GM23248 (cell line): ENCODE data around the gene POLR2F. TPM values are rescaled to one million over a fixed set of nuclear protein-coding genes. Genes with fewer than 3 reads are reported as not detected.

ENCODE experiments used
- DNase-seq: peaks from one replicate; pipeline ENCODE4 v3.0.0-alpha.2; 2015
- H2AFZ ChIP-seq: fragments of 200-600 bp; sonication (generic); 2 replicates; pipeline ENCODE4 v1.6.1; 2016; ENCODE audit warnings: antibody characterized with exemption
- H3F3A ChIP-seq: fragments of 200-600 bp; sonication (generic); 2 replicates; pipeline ENCODE4 v1.6.1; 2016; ENCODE audit warnings: mild to moderate bottlenecking, antibody characterized with exemption, mixed run types; ENCODE audit not compliant: insufficient read depth
- H3K27ac ChIP-seq: fragments of 200-600 bp; sonication (generic); 2 replicates; pipeline ENCODE4 v1.5.1; 2016; ENCODE audit warnings: mild to moderate bottlenecking
- H3K27me3 ChIP-seq: fragments of 200-600 bp; sonication (generic); replicated peaks from 2 replicates; pipeline ENCODE4 v1.6.1; 2016; ENCODE audit warnings: mild to moderate bottlenecking; ENCODE audit not compliant: insufficient read depth
- H3K36me3 ChIP-seq: fragments of 200-600 bp; sonication (generic); 2 replicates; pipeline ENCODE4 v1.6.1; 2016; ENCODE audit warnings: low read depth, mild to moderate bottlenecking
- H3K4me1 ChIP-seq: fragments of 200-600 bp; sonication (generic); 2 replicates; pipeline ENCODE4 v1.6.1; 2016; ENCODE audit warnings: mild to moderate bottlenecking; ENCODE audit not compliant: insufficient read depth
- H3K4me2 ChIP-seq: fragments of 200-600 bp; sonication (generic); one replicate; pipeline ENCODE4 v1.6.1; 2016; ENCODE audit warnings: mild to moderate bottlenecking; ENCODE audit not compliant: unreplicated experiment
- H3K4me3 ChIP-seq: fragments of 200-600 bp; sonication (generic); 2 replicates; pipeline ENCODE4 v1.5.1; 2016; ENCODE audit warnings: mild to moderate bottlenecking
- H3K79me2 ChIP-seq: fragments of 200-600 bp; sonication (generic); 2 replicates; pipeline ENCODE4 v1.6.1; 2016; ENCODE audit warnings: mild to moderate bottlenecking; ENCODE audit not compliant: insufficient read depth
- H3K9ac ChIP-seq: fragments of 200-600 bp; sonication (generic); 2 replicates; pipeline ENCODE4 v1.6.1; 2016; ENCODE audit warnings: mild to moderate bottlenecking
- H3K9me2 ChIP-seq: fragments of 200-600 bp; sonication (generic); 2 replicates; pipeline ENCODE4 v1.6.1; 2016; ENCODE audit warnings: mixed run types, mild to moderate bottlenecking, moderate library complexity; ENCODE audit not compliant: insufficient read depth
- H3K9me3 ChIP-seq: fragments of 200-600 bp; sonication (generic); one replicate; pipeline ENCODE4 v1.6.1; 2017; ENCODE audit warnings: low read depth
- H4K20me1 ChIP-seq: fragments of 200-600 bp; sonication (generic); 2 replicates; pipeline ENCODE4 v1.6.0; 2016; ENCODE audit not compliant: insufficient read depth
- EZH2 ChIP-seq: fragments of 200-600 bp; sonication (generic); IDR thresholded peaks from 2 replicates; pipeline ENCODE4 v1.6.1; 2018; ENCODE audit warnings: antibody characterized with exemption, mild to moderate bottlenecking; ENCODE audit not compliant: insufficient read depth, poor library complexity, severe bottlenecking
- EZH2phosphoT487 ChIP-seq: fragments of 200-600 bp; sonication (generic); IDR thresholded peaks from 2 replicates; pipeline ENCODE4 v1.6.1; 2018; ENCODE audit warnings: antibody characterized with exemption, moderate library complexity, mild to moderate bottlenecking, low read depth; ENCODE audit not compliant: insufficient read depth
- WGBS, 2 experiments: methylation state at CpG; one replicate each; pipeline ENCODE4 v1.1.6; 2015 to 2017; ENCODE audit warnings: low lambda C conversion rate in 2 of 2, low coverage in 1 of 2; ENCODE audit errors: missing lambda C conversion rate in 2 of 2; 5-methylcytosine and 5-hydroxymethylcytosine counted together
- in situ Hi-C: fragments of 300-500 bp; cut with MboI; formaldehyde crosslinking; loops from 2 replicates; pipeline ENCODE4 v1.15.0; 2020
- polyA plus RNA-seq: library from polyadenylated mRNA; unstranded; fragments of >200 nt; fragmentation: Nextera tagmentation; extraction: Ambion mirVana; gene quantifications from 2 replicates; pipeline ENCODE4 v1.2.1, GENCODE V29; 2016
- total RNA-seq: library from RNA; depleted of rRNA; stranded (reverse); fragments of >200 nt; shearing (Covaris generic); gene quantifications from 2 replicates; pipeline ENCODE4 v1.2.3, GENCODE V29; 2014

Gene POLR2F
- total and polyA plus RNA-seq, 2 experiments from 2014 or later: 71.4 to 148 TPM

DNA sequence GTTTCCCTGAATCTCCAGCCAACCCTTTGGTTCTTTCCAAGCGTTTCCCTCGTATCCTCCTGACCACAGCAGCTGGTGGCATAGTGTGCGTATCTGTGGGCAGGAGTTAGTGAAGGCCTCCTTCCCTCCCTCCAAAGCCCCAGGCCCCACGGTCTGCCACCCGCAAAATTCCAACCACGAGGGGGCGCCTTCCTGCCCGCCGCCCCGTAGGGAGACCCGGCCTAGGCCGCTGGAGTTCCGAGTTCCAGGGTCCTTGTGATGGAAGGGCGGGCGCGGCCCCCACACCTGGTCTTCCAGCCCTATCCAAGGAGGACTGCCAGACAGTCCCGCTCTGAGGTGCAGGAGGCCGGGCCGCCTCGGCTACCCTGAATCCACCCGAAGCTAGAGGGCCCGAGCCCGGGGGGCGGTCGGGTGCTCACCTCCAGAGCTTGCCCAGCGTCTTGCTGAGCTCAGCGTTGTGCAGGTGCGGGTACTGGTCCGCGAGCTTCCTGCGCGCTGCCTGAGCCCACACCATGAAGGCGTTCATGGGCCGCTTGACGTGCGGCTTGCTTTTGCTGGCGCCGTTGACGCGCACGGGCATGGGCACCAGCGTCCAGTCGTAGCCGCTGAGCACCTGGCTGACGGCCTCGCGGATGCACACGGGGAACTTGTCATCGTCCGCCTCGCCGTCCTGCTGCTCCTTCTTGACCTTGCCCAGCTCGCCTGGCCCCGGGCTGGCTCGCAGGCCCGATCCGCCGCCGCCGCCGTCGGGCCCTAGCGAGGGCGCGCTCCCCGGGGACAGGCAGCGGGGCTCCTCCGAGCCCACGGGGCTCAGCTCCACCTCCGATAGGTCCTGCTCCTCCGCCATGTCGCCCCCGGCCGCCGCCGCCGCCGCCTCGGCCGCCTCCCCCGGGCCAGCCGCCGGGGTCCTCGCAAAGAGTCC, 29.7 kb downstream of the POLR2F start:
- no peaks in the 10 kb centered on the region for H3K27me3 ChIP-seq
- in situ Hi-C loops: no loop called here
- H2AFZ ChIP-seq: no peak overlapping the region

DNA sequence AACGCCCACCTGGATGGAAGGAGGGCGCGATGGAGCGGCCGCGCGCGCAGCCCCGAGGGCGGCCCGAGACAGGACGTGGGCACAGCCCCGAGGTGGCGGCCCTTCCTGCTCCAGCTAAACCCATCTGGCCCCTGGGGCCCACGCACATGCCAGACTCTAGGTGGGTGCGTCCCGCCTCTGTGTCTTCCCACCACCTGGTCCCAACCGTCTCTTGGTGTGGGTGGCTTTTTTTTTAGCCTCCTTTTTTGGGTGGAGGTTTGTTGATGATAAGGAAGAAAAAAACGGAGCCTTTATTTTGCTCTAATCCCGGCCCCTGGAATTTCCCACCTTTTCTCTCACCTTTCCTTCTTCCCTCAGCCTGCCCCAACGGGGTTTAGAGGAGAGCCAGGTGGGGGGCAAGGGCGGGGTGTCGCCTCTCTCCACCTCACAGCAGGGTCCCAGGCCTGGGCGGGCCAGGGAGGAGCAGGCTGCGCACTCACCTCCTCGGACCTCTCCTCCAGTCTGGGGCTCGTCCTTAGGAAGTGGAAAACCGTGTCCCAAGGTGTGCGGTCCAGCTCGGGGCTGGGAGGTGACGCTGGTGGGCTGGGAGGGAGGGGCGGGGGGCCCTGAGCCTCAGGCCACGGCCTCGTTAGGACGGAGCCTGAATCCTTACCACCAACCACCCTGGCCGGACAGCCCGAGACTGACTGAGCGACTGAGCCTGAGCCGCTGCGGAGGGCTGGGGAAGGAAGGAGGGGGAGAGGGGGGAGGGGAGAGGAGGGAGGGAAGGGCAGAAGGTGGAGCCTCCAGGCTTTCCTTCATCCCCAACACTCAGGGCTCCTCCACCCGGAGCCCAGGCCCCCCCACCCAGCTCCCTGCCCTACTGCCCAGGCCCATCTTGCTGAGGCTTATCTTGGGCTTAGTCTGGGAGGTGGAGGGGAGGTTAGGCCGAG, 30.6 kb downstream of the POLR2F start, which contains the start of gene SOX10:
Gene SOX10, minus strand, starts transcription at position 696 of the 932 bp plus-strand sequence. CDS start 771 bp downstream, outside the sequence.
- no peaks in the 10 kb centered on the region for H3K9me2 ChIP-seq
- H3K79me2 ChIP-seq: no peaks in the 10 kb centered on the region
- no peaks in the 10 kb centered on the region for H3K36me3 ChIP-seq
- H3F3A ChIP-seq: no peaks in the 10 kb centered on the region
- H3K27ac ChIP-seq: no peak within 1 kb of the TSS
- no peak within 1 kb of the TSS for H3K9ac ChIP-seq
- H3K4me3 ChIP-seq: no peak within 1 kb of the TSS
- no peaks in the 10 kb centered on the region for H3K27me3 ChIP-seq
- WGBS, 2 experiments: 83 to 84% methylated on average over 29 to 42 of the region's 42 CpGs
- in situ Hi-C loops: no loop called here
- TF ChIP-seq EZH2phosphoT487 (no peak), EZH2 (no peak)
- H3K9me3 ChIP-seq: no peaks in the 10 kb centered on the region
- H4K20me1 ChIP-seq: no peaks in the 10 kb centered on the region
- no peaks in the 10 kb centered on the region for H3K4me1 ChIP-seq
- no peak for DNase-seq
- no peak within 1 kb of the TSS for H2AFZ ChIP-seq
- H3K4me2 ChIP-seq: no peak within 1 kb of the TSS

More for the DNA sequence above, 29.7 kb downstream of the POLR2F start:
- Histone ChIP-seq H3K36me3 (no peaks in the 10 kb centered on the region), H3K9me2 (no peaks in the 10 kb centered on the region), H3K79me2 (no peaks in the 10 kb centered on the region), H3K4me1 (no peaks in the 10 kb centered on the region), H3F3A (no peaks in the 10 kb centered on the region), H3K4me3 (no peak overlapping the region), H3K9ac (no peak overlapping the region), H3K27ac (no peak overlapping the region), H3K9me3 (no peaks in the 10 kb centered on the region), H3K4me2 (no peak overlapping the region), H4K20me1 (no peaks in the 10 kb centered on the region)
- WGBS, 2 experiments: 80 to 81% methylated on average over 32 to 78 of the region's 84 CpGs
- DNase-seq: no peak
- TF ChIP-seq EZH2phosphoT487 (no peak), EZH2 (no peak)

DNA sequence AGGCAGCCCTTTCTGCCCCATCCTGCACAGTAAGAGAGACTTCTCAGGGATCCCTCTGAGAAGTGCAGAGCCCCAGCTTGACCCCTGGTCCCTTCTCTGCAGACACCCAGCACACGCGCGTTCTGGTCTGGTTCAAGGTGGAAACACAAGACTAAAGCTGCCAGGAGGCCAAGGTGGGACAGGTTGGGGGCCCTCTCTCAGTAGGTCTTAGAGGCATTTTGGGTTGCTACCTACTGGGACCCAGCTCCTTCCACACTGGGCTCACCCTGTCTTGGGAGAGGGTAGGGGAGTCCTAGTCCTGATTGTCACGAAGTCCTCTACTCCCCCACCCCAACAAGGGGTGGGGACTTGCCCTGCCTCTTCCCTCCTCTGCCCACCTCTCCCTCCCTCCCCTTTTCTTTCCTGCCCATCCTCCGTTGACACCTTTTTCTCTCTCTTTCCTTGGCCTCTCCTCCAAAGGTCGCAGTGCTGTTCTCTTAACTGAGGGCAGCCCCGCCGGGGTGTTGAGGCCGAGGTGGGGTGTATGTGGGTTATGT, 31.6 kb downstream of the POLR2F start:
- Histone ChIP-seq H3K4me3 (no peak overlapping the region), H3K27ac (no peak overlapping the region), H3K79me2 (no peaks in the 10 kb centered on the region), H3K4me1 (no peaks in the 10 kb centered on the region), H4K20me1 (no peaks in the 10 kb centered on the region), H3F3A (no peaks in the 10 kb centered on the region), H3K4me2 (no peak overlapping the region), H3K36me3 (no peaks in the 10 kb centered on the region), H2AFZ (no peak overlapping the region), H3K9ac (no peak overlapping the region), H3K27me3 (no peaks in the 10 kb centered on the region), H3K9me2 (no peaks in the 10 kb centered on the region), H3K9me3 (no peaks in the 10 kb centered on the region)
- no peak for DNase-seq
- 91% methylated on average over 8 to 9 of the region's 9 CpGs for WGBS, 2 experiments
- in situ Hi-C loops: no loop called here
- TF ChIP-seq EZH2phosphoT487: no peak
- no peak for TF ChIP-seq EZH2

DNA sequence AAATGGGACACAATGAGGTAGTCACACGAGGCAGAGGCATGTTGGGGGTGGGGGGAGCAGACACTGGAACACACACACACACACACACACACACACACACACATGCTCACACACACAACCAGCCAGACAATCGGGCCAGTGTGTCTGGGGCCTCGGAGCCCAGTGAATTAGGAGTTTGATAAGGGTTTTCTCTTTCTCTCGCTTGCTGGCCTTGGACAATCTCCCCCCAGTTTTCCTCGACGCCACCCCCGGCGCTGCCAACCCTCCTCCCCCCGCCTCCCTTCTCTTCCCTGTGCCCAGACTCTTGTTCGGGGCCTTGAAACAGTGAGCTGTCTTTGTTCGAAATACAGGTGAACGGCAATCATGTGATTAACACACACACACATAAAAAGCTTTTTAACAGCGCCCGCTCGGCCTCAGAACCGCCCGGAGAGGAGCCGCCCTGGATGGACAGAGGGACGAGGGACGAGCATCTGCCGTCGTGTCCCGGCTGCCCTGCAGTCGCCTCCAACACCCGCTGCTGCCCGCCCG, 32.3 kb downstream of the POLR2F start:
- no peak for DNase-seq
- in situ Hi-C loops: no loop called here
- no peak overlapping the region for H3K4me3 ChIP-seq
- H3K4me1 ChIP-seq: no peaks in the 10 kb centered on the region
- no peaks in the 10 kb centered on the region for H3F3A ChIP-seq
- WGBS, 2 experiments: 92 to 95% methylated on average over 17 to 27 of the region's 27 CpGs
- no peaks in the 10 kb centered on the region for H4K20me1 ChIP-seq
- no peaks in the 10 kb centered on the region for H3K27me3 ChIP-seq
- no peaks in the 10 kb centered on the region for H3K79me2 ChIP-seq
- no peak for TF ChIP-seq EZH2
- no peak for TF ChIP-seq EZH2phosphoT487
- no peak overlapping the region for H3K9ac ChIP-seq
- H2AFZ ChIP-seq: no peak overlapping the region
- H3K9me2 ChIP-seq: no peaks in the 10 kb centered on the region
- H3K9me3 ChIP-seq: no peaks in the 10 kb centered on the region
- H3K36me3 ChIP-seq: no peaks in the 10 kb centered on the region
- no peak overlapping the region for H3K27ac ChIP-seq
- no peak overlapping the region for H3K4me2 ChIP-seq
